Measurements from ENCODE around the gene ADCY3.

ADCY3 gene

DNA sequence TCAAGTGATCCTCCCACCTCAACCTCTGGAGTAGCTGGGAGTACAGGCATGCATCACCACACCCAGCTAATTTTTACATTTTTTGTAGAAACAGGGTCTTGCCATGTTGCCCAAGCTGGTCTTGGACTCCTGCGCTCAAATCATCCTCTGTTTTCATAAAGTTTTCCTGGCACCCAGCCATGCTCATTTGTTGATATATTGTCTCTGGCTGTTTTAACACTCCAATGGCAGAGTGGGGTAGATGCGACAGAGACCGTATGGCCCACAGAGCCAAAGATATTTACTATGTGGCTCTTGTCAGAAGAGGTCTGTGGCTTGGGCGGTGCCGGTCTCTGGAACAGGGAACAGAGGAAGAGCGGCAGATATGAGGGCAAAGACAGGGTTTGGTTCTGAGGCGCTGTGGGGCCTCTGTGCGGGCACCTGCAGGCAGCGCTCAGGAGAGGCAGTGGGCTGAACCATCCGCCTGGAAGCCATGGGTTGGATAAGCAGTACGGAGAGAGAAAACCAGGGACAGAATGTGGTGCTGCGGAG lies 76.6 kb downstream of the ADCY3 start:
- TF ChIP-seq, protein P1, sequence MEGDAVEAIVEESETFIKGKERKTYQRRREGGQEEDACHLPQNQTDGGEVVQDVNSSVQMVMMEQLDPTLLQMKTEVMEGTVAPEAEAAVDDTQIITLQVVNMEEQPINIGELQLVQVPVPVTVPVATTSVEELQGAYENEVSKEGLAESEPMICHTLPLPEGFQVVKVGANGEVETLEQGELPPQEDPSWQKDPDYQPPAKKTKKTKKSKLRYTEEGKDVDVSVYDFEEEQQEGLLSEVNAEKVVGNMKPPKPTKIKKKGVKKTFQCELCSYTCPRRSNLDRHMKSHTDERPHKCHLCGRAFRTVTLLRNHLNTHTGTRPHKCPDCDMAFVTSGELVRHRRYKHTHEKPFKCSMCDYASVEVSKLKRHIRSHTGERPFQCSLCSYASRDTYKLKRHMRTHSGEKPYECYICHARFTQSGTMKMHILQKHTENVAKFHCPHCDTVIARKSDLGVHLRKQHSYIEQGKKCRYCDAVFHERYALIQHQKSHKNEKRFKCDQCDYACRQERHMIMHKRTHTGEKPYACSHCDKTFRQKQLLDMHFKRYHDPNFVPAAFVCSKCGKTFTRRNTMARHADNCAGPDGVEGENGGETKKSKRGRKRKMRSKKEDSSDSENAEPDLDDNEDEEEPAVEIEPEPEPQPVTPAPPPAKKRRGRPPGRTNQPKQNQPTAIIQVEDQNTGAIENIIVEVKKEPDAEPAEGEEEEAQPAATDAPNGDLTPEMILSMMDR (IDR thresholded peaks at IDR 0.05) = no peak
- no peak for TF ChIP-seq ZFX (IDR thresholded peaks at IDR 0.05; ENCODE audit: borderline replicate concordance)
- H3K27ac ChIP-seq = no peak overlapping the region

DNA sequence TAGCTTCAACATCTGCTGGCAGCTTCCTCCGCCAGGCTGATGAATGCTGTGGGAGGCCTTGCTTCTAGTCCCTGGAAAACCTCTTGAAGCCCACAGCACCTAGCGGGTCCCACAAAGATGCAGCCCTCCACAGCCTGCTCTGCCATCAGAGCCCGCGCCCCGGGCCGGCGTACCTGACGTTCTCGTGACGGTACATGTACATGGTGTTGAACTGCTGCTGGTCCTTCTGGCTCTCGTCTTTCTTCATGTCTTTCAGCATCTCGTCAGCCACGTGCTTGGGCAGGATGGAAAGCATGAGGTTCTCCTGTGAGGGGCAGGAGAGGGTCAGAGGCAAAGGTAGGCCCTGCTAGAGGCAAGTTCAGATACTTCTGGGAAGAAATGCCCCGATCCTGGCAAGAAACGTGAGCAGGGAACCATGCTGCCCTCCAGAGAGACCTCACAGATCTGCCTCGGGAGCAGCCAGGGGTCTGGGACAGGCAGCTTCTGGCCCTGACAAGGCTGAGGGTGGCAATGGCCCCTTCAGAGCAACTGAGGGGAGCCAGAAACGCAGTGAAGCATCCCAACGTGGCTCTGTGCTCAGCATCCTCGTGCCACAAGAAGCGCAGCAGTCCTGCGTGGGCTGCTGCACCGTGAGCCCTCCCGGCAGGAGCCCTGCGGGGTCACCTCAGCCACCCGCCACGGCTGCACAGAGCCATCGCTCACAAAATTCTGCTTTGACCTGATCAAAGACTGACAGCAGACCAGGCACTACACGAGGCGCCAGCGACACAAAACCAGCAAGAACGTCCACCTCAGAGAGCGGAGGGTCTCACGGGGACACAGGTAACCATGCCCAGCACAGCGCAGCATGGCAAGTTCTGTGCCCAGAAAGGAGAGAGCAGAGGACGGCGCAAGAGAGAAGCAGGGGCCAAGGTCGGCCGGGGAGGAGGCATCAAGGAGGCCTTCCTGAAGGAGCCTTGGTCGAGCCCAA lies 77.7 kb downstream of the ADCY3 start:
- TF ChIP-seq, protein P1 (IDR thresholded peaks at IDR 0.05) = no peak
- TF ChIP-seq ZFX (IDR thresholded peaks at IDR 0.05; ENCODE audit: borderline replicate concordance) = no peak
- H3K27ac ChIP-seq = no peak overlapping the region

DNA sequence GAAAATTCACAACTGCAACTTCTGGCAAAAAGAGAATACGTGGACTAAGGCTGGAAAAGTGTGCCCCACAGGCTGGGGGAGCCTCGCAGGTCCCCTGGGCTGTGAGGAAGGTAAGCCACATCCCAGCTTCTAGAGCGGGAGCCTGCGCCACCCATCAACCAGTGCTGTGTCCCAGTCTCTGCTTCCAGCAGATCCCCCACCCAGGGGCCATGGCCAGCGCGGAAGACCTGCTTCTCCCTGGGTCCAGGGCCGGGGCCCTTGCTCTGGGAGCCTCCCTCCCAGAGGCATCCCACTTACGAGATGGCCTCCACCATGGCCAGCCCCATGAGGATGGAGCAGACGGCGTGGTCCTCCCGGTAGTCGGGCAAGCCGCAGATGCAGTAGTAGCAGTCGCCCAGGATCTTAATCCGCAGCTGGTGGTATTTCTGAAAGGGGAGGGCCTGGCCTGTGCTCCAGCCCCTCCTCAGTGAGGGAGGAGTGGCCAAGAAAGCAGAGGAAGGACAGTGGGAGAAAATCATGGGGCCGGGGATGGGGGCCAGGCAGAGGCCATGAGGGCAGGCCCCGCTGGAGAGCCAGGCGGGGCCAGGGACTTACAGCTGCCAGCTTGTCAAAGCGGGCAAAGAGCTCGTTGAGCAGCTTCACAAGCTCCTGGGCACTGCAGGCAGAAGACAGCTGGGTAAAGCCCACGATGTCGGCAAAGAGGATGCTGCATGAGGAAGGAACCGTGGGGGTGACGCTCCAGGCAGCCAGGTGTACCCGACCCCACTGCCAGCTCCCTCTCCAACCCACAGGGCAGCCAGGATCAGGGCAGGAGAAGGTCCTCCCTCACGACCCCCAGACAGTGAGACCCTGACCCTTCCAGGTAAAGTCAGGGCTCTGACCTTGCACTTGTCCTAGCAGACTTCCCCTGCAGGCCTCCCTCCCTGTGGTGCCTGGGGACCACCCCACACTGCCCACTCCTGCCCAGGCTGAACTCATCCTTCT lies 78.8 kb downstream of the ADCY3 start:
- no peak overlapping the region for H3K27ac ChIP-seq
- TF ChIP-seq ZFX (IDR thresholded peaks at IDR 0.05; ENCODE audit: borderline replicate concordance) = no peak
- TF ChIP-seq, protein P1 (IDR thresholded peaks at IDR 0.05) = no peak

DNA sequence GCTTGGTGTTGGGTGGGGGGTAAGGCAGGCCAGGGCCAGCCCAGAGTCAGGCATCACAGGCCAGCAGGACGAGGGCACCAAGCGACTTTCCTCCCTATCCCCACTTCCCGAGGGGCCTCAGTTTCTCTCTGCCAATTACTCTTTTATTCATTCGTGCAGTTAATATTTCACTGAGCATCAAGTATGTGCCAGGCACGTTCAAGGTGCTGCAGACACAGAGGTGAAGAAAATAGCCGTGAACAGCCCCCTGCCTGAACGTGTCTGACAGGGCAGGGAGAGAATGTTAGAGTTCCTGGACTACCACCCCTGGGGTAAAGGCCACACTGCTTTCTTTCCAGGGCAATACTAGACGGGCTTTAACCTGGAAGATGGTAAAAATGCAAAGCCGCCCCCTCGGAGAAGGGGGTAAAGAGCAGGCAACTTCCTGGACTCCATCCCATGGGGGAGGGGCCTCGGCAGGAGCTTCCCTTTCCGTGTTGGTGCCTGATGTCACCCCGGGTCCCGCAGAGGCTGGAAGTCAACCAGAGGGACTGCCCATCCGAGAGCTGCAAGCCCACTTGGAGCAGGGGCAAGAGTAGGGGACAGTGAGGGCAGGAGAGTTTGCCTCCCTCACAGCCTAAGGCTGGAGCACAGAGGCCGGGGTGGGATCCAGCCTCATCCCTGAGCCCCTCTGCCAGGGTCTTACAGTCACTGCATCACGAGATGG lies 79.7 kb downstream of the ADCY3 start:
- TF ChIP-seq, protein P1 (IDR thresholded peaks at IDR 0.05) = no peak
- no peak for TF ChIP-seq ZFX (IDR thresholded peaks at IDR 0.05; ENCODE audit: borderline replicate concordance)
- H3K27ac ChIP-seq = no peak overlapping the region

DNA sequence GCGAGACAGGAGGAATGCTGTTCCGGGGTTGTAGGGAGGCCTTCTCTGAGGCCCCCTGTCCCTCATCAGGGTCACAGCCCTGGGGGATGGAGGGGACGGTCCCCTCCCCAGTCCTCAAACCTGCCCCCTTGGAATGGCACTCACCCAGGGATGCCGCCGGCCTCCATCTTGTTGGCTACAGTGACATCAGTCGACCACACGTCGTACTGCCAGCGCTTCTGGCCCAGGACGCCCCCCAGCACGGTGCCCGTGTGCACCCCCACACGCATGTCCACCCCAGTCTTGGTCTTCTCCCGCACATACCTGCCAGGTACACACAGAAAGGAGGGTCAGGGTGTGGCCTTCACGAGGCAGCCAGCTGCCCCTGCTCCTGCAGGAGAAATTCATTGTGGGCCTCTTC lies 80.3 kb downstream of the ADCY3 start:
- no peak overlapping the region for H3K27ac ChIP-seq
- no peak for TF ChIP-seq ZFX (IDR thresholded peaks at IDR 0.05; ENCODE audit: borderline replicate concordance)
- TF ChIP-seq, protein P1 (IDR thresholded peaks at IDR 0.05) = no peak

DNA sequence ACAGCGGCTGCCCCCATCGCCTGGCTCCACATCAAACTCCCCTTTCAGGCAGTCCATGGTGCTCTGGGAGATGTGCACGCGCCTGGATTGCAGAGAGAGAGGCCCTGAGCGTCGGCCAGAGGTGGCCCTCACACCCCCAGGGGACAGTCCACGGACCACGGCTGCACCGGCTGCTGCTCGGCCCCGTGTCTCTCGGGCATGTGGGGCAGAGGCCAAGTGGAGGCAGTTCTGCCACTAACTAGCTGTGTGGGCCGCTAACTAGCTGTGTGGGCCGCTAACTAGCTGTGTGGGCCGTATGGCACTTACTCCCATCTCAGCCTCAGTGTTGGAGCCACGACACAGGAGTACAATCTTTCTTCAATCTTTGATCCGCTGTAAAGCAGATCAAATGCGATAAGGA lies 81.5 kb downstream of the ADCY3 start:
- H3K27ac ChIP-seq = no peak overlapping the region
- no peak for TF ChIP-seq ZFX (IDR thresholded peaks at IDR 0.05; ENCODE audit: borderline replicate concordance)
- TF ChIP-seq, protein P1 (IDR thresholded peaks at IDR 0.05) = no peak
